Subcutaneous adipose tissue (tissue), 4 donors: ENCODE data around the gene NRIP2. TPM values are rescaled to one million over a fixed set of nuclear protein-coding genes. Genes with fewer than 3 reads are reported as not detected.

Source experiments
- CTCF ChIP-seq: fragments of 450-650 bp; IDR thresholded peaks from one replicate; pipeline ENCODE4 v1.5.1; 2016; ENCODE audit warnings: low read depth, mild to moderate bottlenecking, control low read depth, antibody characterized with exemption, moderate library complexity
- total RNA-seq, 4 donors: library from RNA; depleted of rRNA; stranded (reverse); fragments of >200 nt; gene quantifications; one replicate each; pipeline ENCODE4 v1.1.0, GENCODE V29; 2016

Gene NRIP2
- total RNA-seq, 4 donors from 2014 or later: 0.16 to 1.5 (median 1.0) TPM

GRCh38 chr12:2779281-2779680 is 55.6 kb downstream of the NRIP2 start:
- TF ChIP-seq CTCF: no peak

- no peak for TF ChIP-seq CTCF
Measured at GRCh38 chr12:2776129-2776806, 58.6 kb downstream of the NRIP2 start.

- TF ChIP-seq CTCF: no peak
Measured at GRCh38 chr12:2775431-2775830, 59.4 kb downstream of the NRIP2 start.

Other genes starting within 250 kb of the NRIP2 start
- 10 to 100 TPM; 17.7 to 36.8 (median 20.9) TPM for gene FKBP4, start 40.1 kb downstream of the NRIP2 start, total RNA-seq
- gene ITFG2, start 22.4 kb downstream of the NRIP2 start, total RNA-seq: 10 to 100 TPM; 10.9 to 37.7 (median 23.4) TPM
- not detected for gene TEX52, start 22.0 kb upstream of the NRIP2 start, total RNA-seq
- 1 to 10 TPM in 2 of 4 donors, not detected in 2; 2.6 to 4.4 TPM for gene FOXM1, start 42.1 kb upstream of the NRIP2 start, total RNA-seq
- gene RHNO1, start 42.2 kb upstream of the NRIP2 start, total RNA-seq: 10 to 100 TPM in 1 of 4 donors, 1 to 10 TPM in 3; 1.1 to 12.4 (median 8.0) TPM
- gene TULP3, start 55.9 kb upstream of the NRIP2 start, total RNA-seq: 10 to 100 TPM; 16.6 to 22.5 (median 20.6) TPM
- gene TEAD4, start 124.4 kb upstream of the NRIP2 start, total RNA-seq: 10 to 100 TPM in 1 of 4 donors, 1 to 10 TPM in 3; 3.7 to 13.4 (median 5.4) TPM
- gene TSPAN9, start 242.3 kb upstream of the NRIP2 start, total RNA-seq: 10 to 100 TPM in 3 of 4 donors, 1 to 10 TPM in 1; 9.9 to 47.3 (median 15.4) TPM